Measurements from ENCODE around the gene SH3BGRL2.

DNA sequence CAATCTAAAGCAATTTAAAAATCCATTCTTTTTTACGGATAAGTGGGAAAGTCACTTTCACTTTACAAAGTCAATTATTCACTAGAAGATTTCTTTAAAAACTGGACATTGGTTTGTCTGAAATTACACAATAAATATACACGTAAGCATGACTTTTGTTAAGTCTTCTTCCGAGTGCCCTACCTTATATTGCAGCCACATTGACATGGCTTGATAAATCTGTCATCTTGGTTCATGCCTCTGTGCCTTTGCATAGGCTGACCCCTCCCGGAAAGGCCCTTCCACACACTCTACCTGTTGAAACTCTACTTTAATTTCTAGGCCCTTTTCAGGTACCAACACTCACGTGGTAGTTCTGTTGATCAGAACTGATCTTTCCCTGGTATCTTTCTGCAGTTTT is 104.1 kb downstream of the SH3BGRL2 start:
- TF ChIP-seq POLR2A (IDR thresholded peaks at IDR 0.05) = no peak
- TF ChIP-seq, protein P1, sequence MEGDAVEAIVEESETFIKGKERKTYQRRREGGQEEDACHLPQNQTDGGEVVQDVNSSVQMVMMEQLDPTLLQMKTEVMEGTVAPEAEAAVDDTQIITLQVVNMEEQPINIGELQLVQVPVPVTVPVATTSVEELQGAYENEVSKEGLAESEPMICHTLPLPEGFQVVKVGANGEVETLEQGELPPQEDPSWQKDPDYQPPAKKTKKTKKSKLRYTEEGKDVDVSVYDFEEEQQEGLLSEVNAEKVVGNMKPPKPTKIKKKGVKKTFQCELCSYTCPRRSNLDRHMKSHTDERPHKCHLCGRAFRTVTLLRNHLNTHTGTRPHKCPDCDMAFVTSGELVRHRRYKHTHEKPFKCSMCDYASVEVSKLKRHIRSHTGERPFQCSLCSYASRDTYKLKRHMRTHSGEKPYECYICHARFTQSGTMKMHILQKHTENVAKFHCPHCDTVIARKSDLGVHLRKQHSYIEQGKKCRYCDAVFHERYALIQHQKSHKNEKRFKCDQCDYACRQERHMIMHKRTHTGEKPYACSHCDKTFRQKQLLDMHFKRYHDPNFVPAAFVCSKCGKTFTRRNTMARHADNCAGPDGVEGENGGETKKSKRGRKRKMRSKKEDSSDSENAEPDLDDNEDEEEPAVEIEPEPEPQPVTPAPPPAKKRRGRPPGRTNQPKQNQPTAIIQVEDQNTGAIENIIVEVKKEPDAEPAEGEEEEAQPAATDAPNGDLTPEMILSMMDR (IDR thresholded peaks at IDR 0.05) = no peak
